ENCODE data around the gene MYO9B. TPM values are rescaled to one million over a fixed set of nuclear protein-coding genes. Genes with fewer than 3 reads are reported as not detected.

The MYO9B gene
- total and polyA plus RNA-seq, 9 of the 15 experiments (the other 6 are each of a cell fraction or from before 2014, with no cell fraction given), result 2.4 to 77.6 (median 23.0) TPM

- POLR2A ChIA-PET, result interaction anchor here (0.6 to 1.4 kb wide), 3 partner anchors 10 to 66 kb away, joined by 3 to 5 read pairs (median 3); partner anchors contain the start of gene USE1
- no peaks in the 10 kb centered on the region for H3K79me2 ChIP-seq (ENCODE audit: control insufficient read depth, insufficient read depth, low read length)
- TF ChIP-seq ZNF316 (IDR thresholded peaks at IDR 0.05), result no peak
- 0 out of 2 replicates have a peak, but pooled peaks have one; percentile 16 for TF ChIP-seq L3MBTL2 (IDR thresholded peaks at IDR 0.05)
- no peak for TF ChIP-seq GTF3C2 (IDR thresholded peaks at IDR 0.05; ENCODE audit: borderline replicate concordance, extremely low read depth, insufficient read length)
- 0 out of 2 replicates have a peak, but pooled peaks have one; percentile 43 for TF ChIP-seq CC2D1A (IDR thresholded peaks at IDR 0.05)
- TF ChIP-seq ARID2 (IDR thresholded peaks at IDR 0.05), result peak; percentile 41; the same call in 1 of the 2 replicates
- TF ChIP-seq PCBP1 (IDR thresholded peaks at IDR 0.05; ENCODE audit: low read depth, low read length, poor library complexity, severe bottlenecking), result no peak
- no peak for TF ChIP-seq ZNF584 (CRISPR knock-in tag; IDR thresholded peaks at IDR 0.05; ENCODE audit: low read depth)
- TF ChIP-seq LCOR (CRISPR knock-in tag; IDR thresholded peaks at IDR 0.05), result no peak
- TF ChIP-seq SRSF9 (IDR thresholded peaks at IDR 0.05; ENCODE audit: borderline replicate concordance, low read depth, low read length), result no peak
- TF ChIP-seq CHD1 (IDR thresholded peaks at IDR 0.05; ENCODE audit: low read length), result no peak
- no peak for TF ChIP-seq THRB (CRISPR knock-in tag; conservative IDR thresholded peaks at IDR 0.05)
- no peak for TF ChIP-seq ZNF668 (CRISPR knock-in tag; IDR thresholded peaks at IDR 0.05)
- TF ChIP-seq SNRNP70 (optimal IDR thresholded peaks at IDR 0.05; ENCODE audit: low read depth, low read length), result no peak
- no peak for TF ChIP-seq CHCHD3 (CRISPR knock-in tag; IDR thresholded peaks at IDR 0.05)
- no peak for TF ChIP-seq SMAD2 (IDR thresholded peaks at IDR 0.05; ENCODE audit: low read depth, low read length)
- no peak for TF ChIP-seq ZNF561 (CRISPR knock-in tag; conservative IDR thresholded peaks at IDR 0.05)
Measured at GRCh38 chr19:17205237-17206140, 129.9 kb downstream of the MYO9B start.

More at GRCh38 chr19:17205237-17206140, 129.9 kb downstream of the MYO9B start:
- Histone ChIP-seq H3K9ac (ENCODE audit: insufficient read depth in 1 of 2, low read depth in 2 of 2, low read length in 2 of 2) (peak overlapping the region in 1 of 2 experiments; percentile 43; a peak in 1 of 4 replicates), H4K20me1 (replicated peaks; ENCODE audit: control insufficient read depth, insufficient read depth, low read length) (0 out of 2 replicates have a peak, but pooled peaks cover 7% of the 10 kb centered on the region), H3K9me3 (replicated peaks; ENCODE audit: control insufficient read depth, insufficient read depth, low read depth, low read length) (no peaks in the 10 kb centered on the region), H3K27ac (ENCODE audit: extremely low read depth, low read depth, low read length) (no peak overlapping the region), H3K36me3 (ENCODE audit: control insufficient read depth, insufficient read depth, low read length) (peaks cover 58% of the 10 kb centered on the region; the same call in 2 of the 3 replicates), H3K4me3 (no peak overlapping the region), H3K9me1 (ENCODE audit: control insufficient read depth, insufficient read depth, low read length) (no peaks in the 10 kb centered on the region), H2AFZ (ENCODE audit: low read depth, low read length) (no peak overlapping the region), H3K27me3 (ENCODE audit: control insufficient read depth in 2 of 2, insufficient read depth in 2 of 2, low read length in 2 of 2) (no peaks in the 10 kb centered on the region), H3K4me1 (replicated peaks in 1 of 2; ENCODE audit: control insufficient read depth in 2 of 2, insufficient read depth in 2 of 2, low read length in 2 of 2) (peaks cover 12 to 43% of the 10 kb centered on the region in 2 experiments; a peak in 4 of 5 replicates), H3K4me2 (ENCODE audit: insufficient read depth, low read length) (no peak overlapping the region)
- CTCF ChIA-PET (ENCODE audit: low intra/inter-chr PET ratio), result interaction anchor here (0.9 to 3.7 kb wide), 2 partner anchors 77 to 87 kb away, joined by 4 to 23 read pairs; no protein-coding TSS in a partner anchor
- 77% methylated on average over 20 of the region's 27 CpGs for WGBS (ENCODE audit: insufficient coverage, low coverage, missing lambda C conversion rate)
- ATAC-seq (peak; percentile 75), DNase-seq (ENCODE audit: extremely low read depth in 1 of 4, low spot score in 3 of 4) (peak; percentile 64 to 84 (median 70)), FAIRE-seq (peak; percentile 85)
- in situ Hi-C loops (cut with MboI), result no loop called here
- no TSS peak for BruUV-seq (replicated peaks)
- intact Hi-C loops (cut with micrococcal nuclease), result loop anchor here (1.0 to 10.0 kb wide), 3 partner anchors 42 to 131 kb away; partner anchors contain the start of genes HAUS8, MYO9B and NR2F6
